T-helper 1 cell treated with Interleukin-12 subunit alpha and Interleukin-12 subunit beta and Interleukin-4 antibody, amounts not matched to agents 30 ng/mL and 1 ng/mL, for 36 hours (primary cell): Measurements from ENCODE around the gene INHBC. TPM values are rescaled to one million over a fixed set of nuclear protein-coding genes. Genes with fewer than 3 reads are reported as not detected.

ENCODE experiments used
- intact Hi-C: fragments of 100-400 bp; cut with micrococcal nuclease; formaldehyde crosslinking; loops from one replicate; pipeline ENCODE4 v1.15.1; 2024
- total RNA-seq: library from RNA; stranded (reverse); gene quantifications from 2 replicates; pipeline ENCODE4 v1.2.3, GENCODE V29; 2022

INHBC gene
- total RNA-seq, 1 donor from 2014 or later: not detected

DNA sequence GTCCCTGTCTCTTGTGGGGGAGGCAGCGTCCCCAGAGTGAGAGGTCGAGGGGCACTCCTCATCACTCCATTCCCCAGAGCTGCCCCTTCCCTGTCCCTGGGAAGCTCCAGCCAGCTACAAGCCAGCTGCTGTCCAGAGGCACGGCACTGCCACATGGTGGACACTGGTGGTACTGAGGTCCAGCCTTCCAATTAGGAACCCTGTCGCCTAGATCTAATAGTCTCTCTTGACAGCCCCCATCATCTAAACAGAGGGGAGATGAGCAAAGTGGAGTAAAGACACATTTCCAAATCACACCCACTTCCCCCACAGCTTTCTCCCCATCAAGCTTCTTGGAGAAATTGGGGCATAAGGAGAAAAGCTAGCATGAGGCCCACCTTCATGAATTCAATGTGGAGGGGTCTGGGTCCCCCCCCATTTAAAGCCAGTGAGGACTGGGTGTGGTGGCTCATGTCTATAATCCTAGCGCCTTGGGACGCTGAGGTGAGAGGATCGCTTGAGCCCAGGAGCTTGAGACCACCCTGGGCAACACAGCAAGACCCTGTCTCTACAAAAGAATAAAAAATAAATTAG, 18.4 kb downstream of the INHBC start:
- intact Hi-C loops: loop anchor here (1.0 kb wide), 4 partner anchors 22 to 190 kb away; partner anchors contain the start of gene R3HDM2

DNA sequence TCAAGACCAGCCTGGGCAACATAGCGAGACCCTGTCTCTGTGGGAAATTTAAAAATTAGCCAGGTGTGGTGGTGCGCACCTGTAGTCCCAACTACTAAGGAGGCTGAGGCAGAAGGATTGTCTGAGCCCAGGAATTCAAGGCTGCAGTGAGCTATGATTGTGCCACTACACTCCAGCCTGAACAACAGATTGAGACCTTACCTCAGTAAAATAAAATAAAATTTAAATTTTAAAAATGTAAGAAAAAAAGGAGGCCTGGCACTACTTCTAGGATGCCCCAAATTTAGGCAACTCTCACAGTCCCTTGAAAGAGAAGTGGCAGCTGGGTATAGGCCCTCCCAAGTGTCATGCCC, 19.6 kb downstream of the INHBC start:
- intact Hi-C loops: no loop called here

DNA sequence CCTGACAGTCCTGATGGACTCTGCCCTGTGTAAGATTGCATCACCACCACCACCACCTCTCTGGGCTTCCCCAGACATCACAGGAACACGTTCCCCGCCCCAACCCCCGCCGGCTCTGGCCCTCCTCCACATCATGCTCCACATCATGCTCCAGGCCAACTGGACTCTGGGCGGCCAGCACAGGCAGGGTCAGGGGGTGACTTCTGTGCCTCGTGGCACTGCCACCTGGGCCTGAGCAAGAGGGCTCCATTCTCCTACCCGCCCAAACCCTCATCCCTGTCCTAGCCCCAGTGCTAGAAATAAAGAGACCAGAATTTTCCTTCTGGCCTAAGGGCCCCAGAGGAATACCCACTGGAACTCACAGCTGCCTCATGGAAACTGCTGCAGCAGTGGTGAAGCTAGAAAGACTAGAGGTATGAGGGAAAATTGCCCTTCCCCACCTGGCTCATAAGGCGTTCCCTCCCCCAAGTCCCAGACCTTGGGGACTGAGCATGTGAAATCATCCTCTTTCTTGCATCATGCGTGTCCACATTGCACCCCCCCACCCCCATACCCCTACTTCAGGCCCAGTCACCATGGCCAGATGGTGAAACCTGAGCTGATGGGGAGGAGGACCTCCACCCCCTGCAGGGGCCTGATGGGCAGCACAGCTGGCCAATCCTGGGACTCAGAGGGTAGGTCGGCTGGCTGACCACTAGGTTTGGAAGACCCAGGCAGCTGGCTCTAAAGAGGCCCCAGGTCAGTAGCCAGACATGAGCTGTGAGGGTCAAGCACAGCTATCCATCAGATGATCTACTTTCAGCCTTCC, 20.2 kb downstream of the INHBC start, which contains the start of gene INHBE:
TSS of gene INHBE (plus strand) at position 742 of the 808 bp plus-strand sequence. CDS start 230 bp downstream, outside the sequence.
- intact Hi-C loops: loop anchor here (5.0 kb wide), 2 partner anchors 288 to 392 kb away; no protein-coding TSS in a partner anchor

DNA sequence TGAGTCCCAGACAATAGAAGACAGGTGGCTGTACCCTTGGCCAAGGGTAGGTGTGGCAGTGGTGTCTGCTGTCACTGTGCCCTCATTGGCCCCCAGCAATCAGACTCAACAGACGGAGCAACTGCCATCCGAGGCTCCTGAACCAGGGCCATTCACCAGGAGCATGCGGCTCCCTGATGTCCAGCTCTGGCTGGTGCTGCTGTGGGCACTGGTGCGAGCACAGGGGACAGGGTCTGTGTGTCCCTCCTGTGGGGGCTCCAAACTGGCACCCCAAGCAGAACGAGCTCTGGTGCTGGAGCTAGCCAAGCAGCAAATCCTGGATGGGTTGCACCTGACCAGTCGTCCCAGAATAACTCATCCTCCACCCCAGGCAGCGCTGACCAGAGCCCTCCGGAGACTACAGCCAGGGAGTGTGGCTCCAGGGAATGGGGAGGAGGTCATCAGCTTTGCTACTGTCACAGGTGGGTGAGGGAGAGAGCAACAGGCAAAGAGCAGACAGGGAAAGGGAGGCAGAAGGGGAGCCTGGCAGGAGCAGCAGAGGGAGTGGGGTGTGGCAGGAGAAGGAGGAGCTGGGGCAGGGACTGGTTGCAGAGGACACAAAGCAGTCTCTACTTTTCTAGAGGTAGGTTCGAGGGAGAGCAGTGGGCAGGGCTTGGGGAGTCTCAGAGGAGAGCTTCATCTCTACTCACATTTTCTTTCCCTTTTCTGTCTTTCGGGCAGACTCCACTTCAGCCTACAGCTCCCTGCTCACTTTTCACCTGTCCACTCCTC, 21.0 kb downstream of the INHBC start:
- intact Hi-C loops: loop anchor here (5.0 kb wide), 2 partner anchors 287 to 393 kb away; no protein-coding TSS in a partner anchor

DNA sequence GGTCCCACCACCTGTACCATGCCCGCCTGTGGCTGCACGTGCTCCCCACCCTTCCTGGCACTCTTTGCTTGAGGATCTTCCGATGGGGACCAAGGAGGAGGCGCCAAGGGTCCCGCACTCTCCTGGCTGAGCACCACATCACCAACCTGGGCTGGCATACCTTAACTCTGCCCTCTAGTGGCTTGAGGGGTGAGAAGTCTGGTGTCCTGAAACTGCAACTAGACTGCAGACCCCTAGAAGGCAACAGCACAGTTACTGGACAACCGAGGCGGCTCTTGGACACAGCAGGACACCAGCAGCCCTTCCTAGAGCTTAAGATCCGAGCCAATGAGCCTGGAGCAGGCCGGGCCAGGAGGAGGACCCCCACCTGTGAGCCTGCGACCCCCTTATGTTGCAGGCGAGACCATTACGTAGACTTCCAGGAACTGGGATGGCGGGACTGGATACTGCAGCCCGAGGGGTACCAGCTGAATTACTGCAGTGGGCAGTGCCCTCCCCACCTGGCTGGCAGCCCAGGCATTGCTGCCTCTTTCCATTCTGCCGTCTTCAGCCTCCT, 21.6 kb downstream of the INHBC start:
- intact Hi-C loops: loop anchor here (5.0 kb wide), 2 partner anchors 286 to 394 kb away; no protein-coding TSS in a partner anchor

- intact Hi-C loops: loop anchor here (5.0 kb wide), 2 partner anchors 285 to 395 kb away; no protein-coding TSS in a partner anchor
Measured at GRCh38 chr12:57456737-57457490, 22.3 kb downstream of the INHBC start.

GRCh38 chr12:57458665-57459054, 24.1 kb downstream of the INHBC start:
- intact Hi-C loops: loop anchor here (1.0 to 5.0 kb wide), 11 partner anchors 18 to 396 kb away; partner anchors contain the start of genes B4GALNT1, DCTN2, MBD6 and OS9

GRCh38 chr12:57459055-57459749, 24.6 kb downstream of the INHBC start:
- intact Hi-C loops: loop anchor here (1.0 to 5.0 kb wide), 11 partner anchors 17 to 397 kb away; partner anchors contain the start of genes B4GALNT1, DCTN2, MBD6 and OS9

GRCh38 chr12:57459750-57460467, 25.3 kb downstream of the INHBC start, which contains the start of gene GLI1:
Gene GLI1 (plus strand): TSS chr12:57459785. CDS start chr12:57463692, 3,907 bp downstream.
- intact Hi-C loops: loop anchor here (1.0 to 5.0 kb wide), 11 partner anchors 16 to 398 kb away; partner anchors contain the start of genes B4GALNT1, DCTN2, MBD6 and OS9

DNA sequence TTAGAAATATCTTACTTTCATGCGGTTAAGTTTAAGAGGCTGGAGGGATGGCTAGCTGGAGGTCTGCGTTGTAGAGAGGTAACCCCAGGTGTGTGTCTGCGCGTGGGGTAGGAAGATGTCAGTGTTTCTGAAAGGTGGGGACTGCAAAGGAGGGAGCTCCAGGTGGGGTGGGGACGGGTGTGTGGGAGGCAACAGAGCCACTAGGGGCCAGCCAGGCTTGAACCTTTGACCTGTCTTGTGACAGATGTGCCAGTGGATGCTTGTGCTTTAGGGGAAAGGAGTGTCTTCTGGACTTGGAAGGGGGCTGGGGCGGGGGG, 25.8 kb downstream of the INHBC start:
- intact Hi-C loops: no loop called here

GRCh38 chr12:57460841-57461275, 26.3 kb downstream of the INHBC start:
- intact Hi-C loops: no loop called here

DNA sequence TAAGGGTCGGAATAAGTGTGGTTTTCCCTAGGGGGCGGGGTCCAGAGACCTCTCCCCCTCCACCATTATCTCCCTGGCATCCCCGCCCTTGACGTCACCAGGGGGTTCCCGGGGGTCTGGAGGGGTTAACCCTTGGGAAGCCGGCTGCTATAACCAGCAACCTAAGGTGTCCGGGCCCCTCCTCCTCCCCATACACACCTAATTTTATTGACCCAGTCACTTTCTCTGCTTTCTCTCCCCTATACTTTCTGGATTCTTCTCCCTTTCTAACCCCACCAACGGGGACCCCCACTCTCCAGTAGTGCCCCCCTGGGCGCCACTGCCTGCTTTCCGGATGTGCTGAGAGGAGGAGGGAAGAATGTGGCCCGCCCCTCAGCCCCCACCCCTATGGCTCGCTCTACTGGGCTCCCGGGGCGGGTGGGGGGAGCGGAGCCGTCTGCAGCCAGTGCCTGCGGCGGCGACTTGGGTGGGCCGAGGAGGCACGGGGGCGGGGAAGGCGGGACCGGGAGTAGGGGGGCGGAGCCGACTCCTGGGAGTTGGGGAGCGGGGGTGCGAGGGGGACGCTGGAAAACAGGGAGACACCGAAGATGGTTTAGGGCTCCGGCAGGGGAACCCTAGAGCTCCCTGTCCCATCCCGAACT, 26.8 kb downstream of the INHBC start:
- intact Hi-C loops: no loop called here

DNA sequence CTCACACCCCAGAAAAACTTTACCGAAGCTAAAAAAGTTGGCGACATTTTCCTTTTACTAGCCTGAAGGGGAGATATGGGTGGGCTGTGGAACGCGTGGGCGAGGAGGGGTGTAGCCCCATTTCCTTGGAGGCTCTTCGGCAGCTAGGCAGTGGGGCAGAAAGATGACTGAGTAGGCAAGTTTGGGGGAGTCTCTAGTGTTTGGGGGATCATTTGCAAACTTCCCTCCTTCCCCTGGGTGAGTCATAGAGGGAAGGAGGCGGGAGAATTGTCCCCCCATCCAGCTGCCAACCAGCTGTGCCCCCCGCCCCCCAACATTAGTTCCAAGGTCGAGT, 27.3 kb downstream of the INHBC start:
- intact Hi-C loops: loop anchor here (1.0 to 2.0 kb wide), 2 partner anchors 247 to 383 kb away; no protein-coding TSS in a partner anchor

DNA sequence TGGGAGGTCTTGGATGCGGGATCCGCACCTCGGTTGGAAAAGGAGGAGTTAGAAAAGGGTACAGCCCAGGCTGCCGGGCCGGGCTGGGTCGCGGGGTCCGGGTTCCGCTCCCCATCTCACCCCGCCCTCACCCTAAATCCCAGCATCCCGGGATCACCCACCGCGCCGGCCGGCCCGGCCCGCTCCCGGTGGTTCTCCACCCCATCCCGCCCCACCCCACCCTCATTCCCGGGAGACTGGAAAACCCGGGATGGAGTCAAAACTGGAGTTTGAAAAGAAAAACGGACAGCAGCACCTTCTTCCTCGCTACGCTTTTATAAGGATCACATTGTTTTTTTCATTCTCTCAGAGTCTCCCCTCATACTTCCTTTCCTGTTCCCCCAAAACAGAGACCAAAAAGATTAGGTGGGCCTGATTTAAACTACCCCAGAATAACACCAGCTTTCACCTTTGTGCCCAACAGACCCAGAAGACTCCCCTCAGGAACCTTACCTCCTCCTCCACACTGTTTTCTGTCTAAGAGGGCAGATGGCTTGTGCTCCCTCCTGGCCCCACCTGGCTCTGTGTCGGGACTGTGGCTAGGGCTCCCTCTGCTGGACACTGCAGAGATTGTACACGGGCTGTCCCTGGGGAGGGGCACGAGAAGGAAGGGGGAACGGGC, 27.8 kb downstream of the INHBC start:
- intact Hi-C loops: loop anchor here (1.0 to 2.0 kb wide), 2 partner anchors 248 to 383 kb away; no protein-coding TSS in a partner anchor

GRCh38 chr12:57462912-57463253, 28.3 kb downstream of the INHBC start:
- intact Hi-C loops: loop anchor here (1.0 to 2.0 kb wide), 2 partner anchors 248 to 384 kb away; no protein-coding TSS in a partner anchor

- intact Hi-C loops: no loop called here
Measured at GRCh38 chr12:57464569-57464968, 30.0 kb downstream of the INHBC start.

DNA sequence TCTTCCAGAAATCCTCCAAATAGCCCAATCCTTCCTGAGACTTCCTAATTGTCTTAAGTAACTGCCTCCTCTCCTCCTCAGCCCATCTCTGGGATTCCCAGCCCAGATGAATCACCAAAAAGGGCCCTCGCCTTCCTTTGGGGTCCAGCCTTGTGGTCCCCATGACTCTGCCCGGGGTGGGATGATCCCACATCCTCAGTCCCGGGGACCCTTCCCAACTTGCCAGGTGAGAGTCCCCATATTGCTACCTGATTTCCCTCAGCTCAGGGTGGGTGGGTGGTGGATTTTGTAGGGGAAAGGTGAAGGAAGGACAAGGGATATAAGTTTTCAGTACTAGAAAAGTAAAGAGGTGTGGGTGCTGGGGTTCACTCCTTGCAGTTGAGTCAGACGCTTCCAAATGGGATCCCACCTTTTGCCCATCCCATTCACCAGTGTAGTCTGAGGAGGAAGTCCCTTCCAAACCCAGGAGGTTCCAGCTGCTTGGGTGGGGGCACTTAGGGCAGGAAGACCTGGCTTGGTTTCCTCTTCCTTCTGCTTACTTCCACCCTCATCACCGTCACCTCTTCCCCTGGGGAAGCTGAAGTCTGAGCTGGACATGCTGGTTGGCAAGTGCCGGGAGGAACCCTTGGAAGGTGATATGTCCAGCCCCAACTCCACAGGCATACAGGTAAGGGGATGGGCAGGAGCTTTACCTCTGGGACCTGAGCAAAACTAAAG, 30.6 kb downstream of the INHBC start:
- intact Hi-C loops: no loop called here
